HG02678 (cell line): ENCODE results near the gene SMCO2.

Experiments used
- ATAC-seq: cut with Tn5 transposase; IDR thresholded peaks from one replicate; pipeline ENCODE4 v1.9.1; 2021; ENCODE audit warnings: mild to moderate bottlenecking, moderate library complexity; ENCODE audit not compliant: unreplicated experiment

The SMCO2 gene

GRCh38 chr12:27549236-27549800, 102.8 kb downstream of the SMCO2 start:
- no peak for ATAC-seq

GRCh38 chr12:27549801-27550652, 103.5 kb downstream of the SMCO2 start:
- ATAC-seq = peak; percentile 38

- ATAC-seq = no peak
Observed at GRCh38 chr12:27550653-27550975, 104.1 kb downstream of the SMCO2 start.

GRCh38 chr12:27551172-27551840, 104.8 kb downstream of the SMCO2 start:
- ATAC-seq = no peak
